G401.6 (cell line): ENCODE data around the gene NOVA1.

ENCODE experiments used
- FAIRE-seq: peaks from 2 replicates; lab custom pipeline; 2012; peaks lifted over from hg19 to GRCh38; lab: Jason Lieb, UNC

Gene NOVA1

GRCh38 chr14:26444822-26445221, 153.0 kb downstream of the NOVA1 start:
- FAIRE-seq: no peak

- FAIRE-seq: no peak
These were observed 154.2 kb downstream of the NOVA1 start for GRCh38 chr14:26443654-26444053.

GRCh38 chr14:26429205-26429604, 168.6 kb downstream of the NOVA1 start:
- no peak for FAIRE-seq

- FAIRE-seq: no peak
These were observed 170.7 kb downstream of the NOVA1 start for GRCh38 chr14:26427097-26427496.

- FAIRE-seq: no peak
These were observed 173.3 kb downstream of the NOVA1 start for GRCh38 chr14:26424537-26424936.

- FAIRE-seq: no peak
These were observed 182.2 kb downstream of the NOVA1 start for GRCh38 chr14:26415618-26416123.

- FAIRE-seq: no peak
These were observed 182.9 kb downstream of the NOVA1 start for GRCh38 chr14:26414926-26415325.

- FAIRE-seq: no peak
These were observed 183.7 kb downstream of the NOVA1 start for GRCh38 chr14:26414103-26414502.

GRCh38 chr14:26412421-26412820, 185.4 kb downstream of the NOVA1 start:
- no peak for FAIRE-seq

GRCh38 chr14:26410189-26410685, 187.6 kb downstream of the NOVA1 start:
- no peak for FAIRE-seq

GRCh38 chr14:26404927-26405326, 192.9 kb downstream of the NOVA1 start:
- FAIRE-seq: no peak

GRCh38 chr14:26403760-26404159, 194.1 kb downstream of the NOVA1 start:
- FAIRE-seq: no peak

- FAIRE-seq: no peak
These were observed 195.7 kb downstream of the NOVA1 start for GRCh38 chr14:26402126-26402525.

- FAIRE-seq: no peak
These were observed 196.5 kb downstream of the NOVA1 start for GRCh38 chr14:26401179-26401968.

- FAIRE-seq: no peak
These were observed 197.5 kb downstream of the NOVA1 start for GRCh38 chr14:26400373-26400772.

GRCh38 chr14:26398616-26399015, 199.2 kb downstream of the NOVA1 start:
- no peak for FAIRE-seq
